GM18508 (cell line): ENCODE measurements around the gene MTMR4.
"Not testable (repeated sequence)": the region's sequence is repeated elsewhere in the genome, so short reads cannot be mapped to it uniquely, and the experiment has no call there.

Source experiments
- ATAC-seq: cut with Tn5 transposase; IDR thresholded peaks from one replicate; pipeline ENCODE4 v1.9.1; 2021; ENCODE audit warnings: moderate number of reproducible peaks; ENCODE audit not compliant: insufficient read depth, unreplicated experiment

The MTMR4 gene

GRCh38 chr17:58498177-58498828 lies 16.1 kb downstream of the MTMR4 start:
- no peak for ATAC-seq

- ATAC-seq: no peak
These were observed 20.9 kb downstream of the MTMR4 start for GRCh38 chr17:58493506-58493905.

- no peak for ATAC-seq
These were observed 22.0 kb downstream of the MTMR4 start for GRCh38 chr17:58492238-58493121.

- ATAC-seq: no peak
These were observed 22.9 kb downstream of the MTMR4 start for GRCh38 chr17:58491510-58492045.

GRCh38 chr17:58488428-58488890 lies 26.0 kb downstream of the MTMR4 start:
- no peak for ATAC-seq

GRCh38 chr17:58487589-58488427 lies 26.6 kb downstream of the MTMR4 start, which contains the start of gene HSF5:
TSS of gene HSF5 (minus strand) at chr17:58488408. CDS start at chr17:58488274, 134 bp downstream.
- ATAC-seq: no peak

- ATAC-seq: no peak
These were observed 29.8 kb downstream of the MTMR4 start for GRCh38 chr17:58484600-58484999.

- not testable (repeated sequence) for ATAC-seq
These were observed 32.6 kb downstream of the MTMR4 start for GRCh38 chr17:58481798-58482197.

GRCh38 chr17:58480090-58480489 lies 34.3 kb downstream of the MTMR4 start:
- ATAC-seq: no peak

- no peak for ATAC-seq
These were observed 37.6 kb downstream of the MTMR4 start for GRCh38 chr17:58476812-58477211.

GRCh38 chr17:58475985-58476384 lies 38.5 kb downstream of the MTMR4 start:
- no peak for ATAC-seq

GRCh38 chr17:58470356-58470755 lies 44.1 kb downstream of the MTMR4 start:
- ATAC-seq: no peak

- no peak for ATAC-seq
These were observed 45.5 kb downstream of the MTMR4 start for GRCh38 chr17:58468944-58469343.

- no peak for ATAC-seq
These were observed 58.9 kb downstream of the MTMR4 start for GRCh38 chr17:58455491-58455890.

GRCh38 chr17:58452738-58453137 lies 61.7 kb downstream of the MTMR4 start:
- ATAC-seq: no peak

GRCh38 chr17:58447039-58447975 lies 67.1 kb downstream of the MTMR4 start:
- no peak for ATAC-seq

- ATAC-seq: no peak
These were observed 68.4 kb downstream of the MTMR4 start for GRCh38 chr17:58446086-58446485.
